GM23338 (cell line): Measurements from ENCODE around the gene DSCAML1. TPM values are rescaled to one million over a fixed set of nuclear protein-coding genes. Genes with fewer than 3 reads are reported as not detected.

Experiments
- ATAC-seq: fragments of 200-7000 bp; cut with Tn5 transposase; 3 replicates; pipeline ENCODE4 v1.9.1; 2020
- DNase-seq: peaks from one replicate; pipeline ENCODE4 v3.0.0-alpha.2; 2015; ENCODE audit warnings: low spot score
- H2AFZ ChIP-seq: fragments of 200-600 bp; sonication (generic); 2 replicates; pipeline ENCODE4 v1.8.0; 2016; ENCODE audit warnings: antibody characterized with exemption, mild to moderate bottlenecking, moderate library complexity
- H3F3A ChIP-seq: fragments of 200-600 bp; sonication (generic); replicated peaks from 2 replicates; pipeline ENCODE4 v1.8.0; 2017; ENCODE audit warnings: antibody characterized with exemption, mixed run types, low read depth
- H3K27ac ChIP-seq: fragments of 200-600 bp; sonication (generic); 2 replicates; pipeline ENCODE4 v1.6.1; 2016; ENCODE audit warnings: low read depth
- H3K27me3 ChIP-seq: fragments of 200-600 bp; sonication (generic); 2 replicates; pipeline ENCODE4 v1.8.0; 2016; ENCODE audit warnings: mild to moderate bottlenecking, mixed run types, moderate library complexity; ENCODE audit not compliant: insufficient read depth
- H3K36me3 ChIP-seq: fragments of 200-600 bp; sonication (generic); 2 replicates; pipeline ENCODE4 v1.8.0; 2016; ENCODE audit warnings: mild to moderate bottlenecking; ENCODE audit not compliant: insufficient read depth
- H3K4me1 ChIP-seq: fragments of 200-600 bp; sonication (generic); 2 replicates; pipeline ENCODE4 v1.8.0; 2016; ENCODE audit warnings: mild to moderate bottlenecking, moderate library complexity; ENCODE audit not compliant: insufficient read depth
- H3K4me2 ChIP-seq: fragments of 200-600 bp; sonication (generic); 2 replicates; pipeline ENCODE4 v1.7.1; 2017; ENCODE audit warnings: mixed run types
- H3K4me3 ChIP-seq: fragments of 200-600 bp; sonication (generic); 2 replicates; pipeline ENCODE4 v1.6.1; 2016; ENCODE audit warnings: mixed run types
- H3K79me2 ChIP-seq: fragments of 200-600 bp; sonication (generic); replicated peaks from 2 replicates; pipeline ENCODE4 v1.8.0; 2017; ENCODE audit warnings: mild to moderate bottlenecking; ENCODE audit not compliant: insufficient read depth
- H3K9me2 ChIP-seq: fragments of 200-600 bp; sonication (generic); 2 replicates; pipeline ENCODE4 v1.8.0; 2017; ENCODE audit not compliant: insufficient read depth
- H4K20me1 ChIP-seq: fragments of 200-600 bp; sonication (generic); replicated peaks from 2 replicates; pipeline ENCODE4 v1.8.0; 2017; ENCODE audit warnings: mild to moderate bottlenecking; ENCODE audit not compliant: insufficient read depth
- H3K27ac Mint-ChIP-seq: 2 replicates; pipeline ENCODE4 v1.8.0; 2020; ENCODE audit warnings: inconsistent platforms, mild to moderate bottlenecking, moderate library complexity, mixed read lengths
- H3K27me3 Mint-ChIP-seq: 3 replicates; pipeline ENCODE4 v1.8.0; 2022; ENCODE audit warnings: low read depth, mild to moderate bottlenecking, moderate library complexity, mixed read lengths, inconsistent platforms; ENCODE audit not compliant: insufficient read depth, poor library complexity
- H3K36me3 Mint-ChIP-seq: 3 replicates; pipeline ENCODE4 v1.8.0; 2021; ENCODE audit warnings: low read depth, mild to moderate bottlenecking, inconsistent platforms, moderate library complexity, mixed read lengths
- H3K4me1 Mint-ChIP-seq: 3 replicates; pipeline ENCODE4 v1.8.0; 2020; ENCODE audit warnings: mild to moderate bottlenecking, inconsistent platforms, mixed read lengths
- H3K4me3 Mint-ChIP-seq: 3 replicates; pipeline ENCODE4 v1.8.0; 2021; ENCODE audit warnings: moderate library complexity, mild to moderate bottlenecking, inconsistent platforms, mixed read lengths
- H3K9me3 Mint-ChIP-seq: 3 replicates; pipeline ENCODE4 v1.8.0; 2020; ENCODE audit warnings: moderate library complexity, mild to moderate bottlenecking, inconsistent platforms, mixed read lengths
- CREB1 ChIP-seq: fragments of 250-450 bp; sonication (Bioruptor Pico); IDR thresholded peaks from 2 replicates; pipeline ENCODE4 v1.5.0; 2020; ENCODE audit warnings: low read depth, mild to moderate bottlenecking, moderate library complexity
- EZH2 ChIP-seq: fragments of 200-600 bp; sonication (generic); IDR thresholded peaks from one replicate; pipeline ENCODE4 v1.8.0; 2017; ENCODE audit warnings: antibody characterized with exemption, mild to moderate bottlenecking, low read depth; ENCODE audit not compliant: unreplicated experiment
- EZH2phosphoT487 ChIP-seq: fragments of 200-600 bp; sonication (generic); IDR thresholded peaks from one replicate; pipeline ENCODE4 v1.8.1; 2018; ENCODE audit warnings: antibody characterized with exemption; ENCODE audit not compliant: unreplicated experiment
- JUNB ChIP-seq: IDR thresholded peaks from one replicate; pipeline ENCODE4 v1.6.1; 2016; ENCODE audit warnings: antibody characterized with exemption; ENCODE audit not compliant: unreplicated experiment
- NANOG ChIP-seq: IDR thresholded peaks from 2 replicates; pipeline ENCODE4 v1.6.1; 2016; ENCODE audit warnings: antibody characterized with exemption, borderline replicate concordance
- POLR2AphosphoS5 ChIP-seq: IDR thresholded peaks from 2 replicates; pipeline ENCODE4 v1.6.1; 2016; ENCODE audit warnings: antibody characterized with exemption, low read depth
- STAT1 ChIP-seq: IDR thresholded peaks from one replicate; pipeline ENCODE4 v1.6.1; 2016; ENCODE audit warnings: antibody characterized with exemption; ENCODE audit not compliant: unreplicated experiment
- ZNF114 ChIP-seq: fragments of 250-450 bp; sonication (Bioruptor Pico); IDR thresholded peaks from 2 replicates; pipeline ENCODE4 v1.5.0; 2020; ENCODE audit warnings: mild to moderate bottlenecking, moderate library complexity
- ZNF331 ChIP-seq: fragments of 250-450 bp; sonication (Bioruptor Pico); IDR thresholded peaks from 2 replicates; pipeline ENCODE4 v1.5.0; 2020; ENCODE audit warnings: low read depth, mild to moderate bottlenecking, moderate library complexity
- polyA plus RNA-seq: library from polyadenylated mRNA; unstranded; fragments of >200 nt; fragmentation: Nextera tagmentation; extraction: Ambion mirVana; gene quantifications from 2 replicates; pipeline ENCODE4 v1.2.1, GENCODE V29; 2016
- total RNA-seq: library from RNA; depleted of rRNA; stranded (reverse); fragments of >200 nt; shearing (Covaris generic); gene quantifications from 2 replicates; pipeline ENCODE4 v1.2.3, GENCODE V29; 2014
- TF ChIP-seq, protein P1 (sequence below): IDR thresholded peaks from one replicate; pipeline ENCODE4 v1.6.1; 2018; ENCODE audit warnings: antibody characterized with exemption; ENCODE audit not compliant: unreplicated experiment
- TF ChIP-seq, protein P2 (sequence below), 2 experiments: fragments of 200-600 bp in 1 of 2; sonication (generic) in 1 of 2; conservative IDR thresholded peaks; 2 replicates each; pipeline versions ENCODE4 v1.5.1 to v1.6.1; 2016 to 2017; ENCODE audit warnings: antibody characterized with exemption in 2 of 2, low read depth in 2 of 2, mild to moderate bottlenecking in 2 of 2, moderate library complexity in 1 of 2
- TF ChIP-seq, protein P3 (sequence below): IDR thresholded peaks from 2 replicates; pipeline ENCODE4 v1.6.1; 2016; ENCODE audit warnings: antibody characterized with exemption

Gene DSCAML1
- total and polyA plus RNA-seq, 2 experiments from 2014 or later: 0.17 TPM; not detected in 1

DNA sequence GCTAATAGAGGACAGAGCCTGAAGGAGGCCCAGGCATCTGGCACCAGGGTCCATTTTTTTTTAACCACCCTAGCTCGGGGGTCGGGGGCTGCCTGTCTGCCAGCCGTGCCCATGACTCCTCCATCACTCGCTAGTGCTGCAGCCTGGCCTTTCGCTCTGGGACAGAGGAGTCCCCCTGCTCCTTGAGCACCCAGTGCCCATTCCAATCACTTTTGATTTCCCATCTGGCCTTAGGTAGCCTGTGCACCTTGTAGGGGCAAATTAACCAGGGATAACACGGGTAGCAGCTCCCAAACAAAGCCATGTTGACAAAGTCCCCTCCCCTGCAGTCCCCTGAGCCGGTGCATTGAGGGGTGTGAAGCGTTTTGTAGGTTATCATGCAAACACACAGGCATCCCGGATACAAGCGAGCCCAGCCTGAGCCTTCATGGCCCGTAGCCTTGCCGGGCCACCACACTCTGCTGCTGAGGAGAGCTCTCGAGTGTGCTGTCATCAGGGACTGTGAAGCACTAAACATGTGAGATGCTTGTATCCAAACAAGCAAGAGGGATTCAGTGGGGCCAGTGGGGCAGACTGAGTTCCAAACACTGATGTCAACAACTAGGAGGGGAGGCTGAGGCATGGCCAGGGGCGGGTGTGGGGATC, 208.7 kb downstream of the DSCAML1 start (continued):
- TF ChIP-seq, protein P1, sequence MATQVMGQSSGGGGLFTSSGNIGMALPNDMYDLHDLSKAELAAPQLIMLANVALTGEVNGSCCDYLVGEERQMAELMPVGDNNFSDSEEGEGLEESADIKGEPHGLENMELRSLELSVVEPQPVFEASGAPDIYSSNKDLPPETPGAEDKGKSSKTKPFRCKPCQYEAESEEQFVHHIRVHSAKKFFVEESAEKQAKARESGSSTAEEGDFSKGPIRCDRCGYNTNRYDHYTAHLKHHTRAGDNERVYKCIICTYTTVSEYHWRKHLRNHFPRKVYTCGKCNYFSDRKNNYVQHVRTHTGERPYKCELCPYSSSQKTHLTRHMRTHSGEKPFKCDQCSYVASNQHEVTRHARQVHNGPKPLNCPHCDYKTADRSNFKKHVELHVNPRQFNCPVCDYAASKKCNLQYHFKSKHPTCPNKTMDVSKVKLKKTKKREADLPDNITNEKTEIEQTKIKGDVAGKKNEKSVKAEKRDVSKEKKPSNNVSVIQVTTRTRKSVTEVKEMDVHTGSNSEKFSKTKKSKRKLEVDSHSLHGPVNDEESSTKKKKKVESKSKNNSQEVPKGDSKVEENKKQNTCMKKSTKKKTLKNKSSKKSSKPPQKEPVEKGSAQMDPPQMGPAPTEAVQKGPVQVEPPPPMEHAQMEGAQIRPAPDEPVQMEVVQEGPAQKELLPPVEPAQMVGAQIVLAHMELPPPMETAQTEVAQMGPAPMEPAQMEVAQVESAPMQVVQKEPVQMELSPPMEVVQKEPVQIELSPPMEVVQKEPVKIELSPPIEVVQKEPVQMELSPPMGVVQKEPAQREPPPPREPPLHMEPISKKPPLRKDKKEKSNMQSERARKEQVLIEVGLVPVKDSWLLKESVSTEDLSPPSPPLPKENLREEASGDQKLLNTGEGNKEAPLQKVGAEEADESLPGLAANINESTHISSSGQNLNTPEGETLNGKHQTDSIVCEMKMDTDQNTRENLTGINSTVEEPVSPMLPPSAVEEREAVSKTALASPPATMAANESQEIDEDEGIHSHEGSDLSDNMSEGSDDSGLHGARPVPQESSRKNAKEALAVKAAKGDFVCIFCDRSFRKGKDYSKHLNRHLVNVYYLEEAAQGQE: no peak
- TF ChIP-seq POLR2AphosphoS5 (no peak), JUNB (no peak)

DNA sequence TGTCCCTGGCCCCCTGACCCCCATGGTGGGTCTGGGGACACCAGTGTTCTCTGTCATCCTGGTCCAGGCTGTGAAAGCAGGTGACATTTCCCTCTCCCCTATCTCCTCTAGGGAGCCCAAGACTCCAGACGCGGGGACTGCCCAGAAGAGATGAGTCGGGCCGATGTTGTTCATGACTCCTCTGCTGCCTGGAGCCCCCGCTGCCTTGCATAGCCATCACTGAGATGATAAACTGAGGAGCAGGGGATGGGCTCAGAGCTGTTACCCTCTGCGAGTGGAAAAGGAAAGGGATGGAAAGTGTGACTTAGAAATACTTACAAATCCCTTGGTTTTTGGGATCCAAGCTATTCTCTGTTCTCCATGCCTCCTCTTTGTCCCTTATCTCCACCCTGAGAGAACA, 209.6 kb downstream of the DSCAML1 start:
- H3F3A ChIP-seq: no peaks in the 10 kb centered on the region
- ATAC-seq (no peak), DNase-seq (no peak)
- H2AFZ ChIP-seq: no peak overlapping the region
- Mint-ChIP-seq H3K4me3 (no peak overlapping the region), H3K4me1 (peaks cover 21% of the 10 kb centered on the region), H3K27ac (no peak overlapping the region), H3K27me3 (peaks cover 16% of the 10 kb centered on the region), H3K36me3 (no peaks in the 10 kb centered on the region), H3K9me3 (no peaks in the 10 kb centered on the region)
- H4K20me1 ChIP-seq: no peaks in the 10 kb centered on the region
- peaks cover 14% of the 10 kb centered on the region for H3K4me1 ChIP-seq
- no peak overlapping the region for H3K27ac ChIP-seq
- no peaks in the 10 kb centered on the region for H3K79me2 ChIP-seq
- TF ChIP-seq NANOG: no peak
- H3K4me3 ChIP-seq: no peak overlapping the region
- H3K36me3 ChIP-seq: no peaks in the 10 kb centered on the region
- H3K4me2 ChIP-seq: no peak overlapping the region
- no peaks in the 10 kb centered on the region for H3K9me2 ChIP-seq
- H3K27me3 ChIP-seq: no peaks in the 10 kb centered on the region

DNA sequence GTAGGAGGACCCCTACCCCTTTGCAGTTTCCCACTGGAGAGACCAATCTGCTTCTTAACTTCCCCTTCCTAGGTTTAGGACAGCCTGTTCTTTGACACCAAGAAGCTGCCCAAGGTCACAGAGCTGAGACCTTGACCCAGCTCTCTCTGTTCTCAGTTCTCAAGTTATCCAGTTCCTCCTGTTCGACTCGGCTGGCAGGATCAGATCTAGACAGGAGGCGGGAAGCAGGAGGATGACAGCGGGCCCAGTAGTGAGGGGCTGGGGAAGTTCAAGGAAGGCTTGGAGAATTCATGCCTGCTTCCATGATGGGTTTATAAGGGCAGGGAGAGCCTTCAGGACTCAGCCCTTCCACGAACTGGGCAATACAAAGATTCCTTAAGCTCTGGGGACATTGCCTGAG, 210.6 kb downstream of the DSCAML1 start:
- DNase-seq (no peak), ATAC-seq (no peak)
- Histone ChIP-seq H3K27me3 (no peaks in the 10 kb centered on the region), H3K9me2 (no peaks in the 10 kb centered on the region), H4K20me1 (no peaks in the 10 kb centered on the region), H3K27ac (no peak overlapping the region), H3K4me1 (peaks cover 14% of the 10 kb centered on the region), H3K36me3 (no peaks in the 10 kb centered on the region), H3K79me2 (no peaks in the 10 kb centered on the region), H3K4me3 (no peak overlapping the region), H3F3A (no peaks in the 10 kb centered on the region), H3K4me2 (no peak overlapping the region), H2AFZ (no peak overlapping the region)
- Mint-ChIP-seq H3K27ac (no peak overlapping the region), H3K4me3 (no peak overlapping the region), H3K4me1 (peaks cover 27% of the 10 kb centered on the region), H3K9me3 (no peaks in the 10 kb centered on the region), H3K36me3 (no peaks in the 10 kb centered on the region), H3K27me3 (peaks cover 18% of the 10 kb centered on the region)
- TF ChIP-seq NANOG (no peak), JUNB (no peak), CREB1 (CRISPR knock-in tag) (no peak), ZNF331 (CRISPR knock-in tag) (no peak), POLR2AphosphoS5 (no peak), ZNF114 (CRISPR knock-in tag) (no peak), STAT1 (no peak), EZH2 (no peak), EZH2phosphoT487 (no peak)
- TF ChIP-seq, protein P2, sequence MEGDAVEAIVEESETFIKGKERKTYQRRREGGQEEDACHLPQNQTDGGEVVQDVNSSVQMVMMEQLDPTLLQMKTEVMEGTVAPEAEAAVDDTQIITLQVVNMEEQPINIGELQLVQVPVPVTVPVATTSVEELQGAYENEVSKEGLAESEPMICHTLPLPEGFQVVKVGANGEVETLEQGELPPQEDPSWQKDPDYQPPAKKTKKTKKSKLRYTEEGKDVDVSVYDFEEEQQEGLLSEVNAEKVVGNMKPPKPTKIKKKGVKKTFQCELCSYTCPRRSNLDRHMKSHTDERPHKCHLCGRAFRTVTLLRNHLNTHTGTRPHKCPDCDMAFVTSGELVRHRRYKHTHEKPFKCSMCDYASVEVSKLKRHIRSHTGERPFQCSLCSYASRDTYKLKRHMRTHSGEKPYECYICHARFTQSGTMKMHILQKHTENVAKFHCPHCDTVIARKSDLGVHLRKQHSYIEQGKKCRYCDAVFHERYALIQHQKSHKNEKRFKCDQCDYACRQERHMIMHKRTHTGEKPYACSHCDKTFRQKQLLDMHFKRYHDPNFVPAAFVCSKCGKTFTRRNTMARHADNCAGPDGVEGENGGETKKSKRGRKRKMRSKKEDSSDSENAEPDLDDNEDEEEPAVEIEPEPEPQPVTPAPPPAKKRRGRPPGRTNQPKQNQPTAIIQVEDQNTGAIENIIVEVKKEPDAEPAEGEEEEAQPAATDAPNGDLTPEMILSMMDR (conservative IDR thresholded peaks at IDR 0.05; ENCODE audit: low read depth in 2 of 2): no peak
- TF ChIP-seq, protein P1: no peak
- TF ChIP-seq, protein P3, sequence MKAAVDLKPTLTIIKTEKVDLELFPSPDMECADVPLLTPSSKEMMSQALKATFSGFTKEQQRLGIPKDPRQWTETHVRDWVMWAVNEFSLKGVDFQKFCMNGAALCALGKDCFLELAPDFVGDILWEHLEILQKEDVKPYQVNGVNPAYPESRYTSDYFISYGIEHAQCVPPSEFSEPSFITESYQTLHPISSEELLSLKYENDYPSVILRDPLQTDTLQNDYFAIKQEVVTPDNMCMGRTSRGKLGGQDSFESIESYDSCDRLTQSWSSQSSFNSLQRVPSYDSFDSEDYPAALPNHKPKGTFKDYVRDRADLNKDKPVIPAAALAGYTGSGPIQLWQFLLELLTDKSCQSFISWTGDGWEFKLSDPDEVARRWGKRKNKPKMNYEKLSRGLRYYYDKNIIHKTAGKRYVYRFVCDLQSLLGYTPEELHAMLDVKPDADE: no peak
